ENCODE results near the gene ADAMTS15. TPM values are rescaled to one million over a fixed set of nuclear protein-coding genes. Genes with fewer than 3 reads are reported as not detected.
A peak's percentile ranks its signal among the peaks of the same experiment; 100 is the strongest.

ADAMTS15 gene
- total and polyA plus RNA-seq, 4 donors: 1.9 to 16.0 (median 6.3) TPM

DNA sequence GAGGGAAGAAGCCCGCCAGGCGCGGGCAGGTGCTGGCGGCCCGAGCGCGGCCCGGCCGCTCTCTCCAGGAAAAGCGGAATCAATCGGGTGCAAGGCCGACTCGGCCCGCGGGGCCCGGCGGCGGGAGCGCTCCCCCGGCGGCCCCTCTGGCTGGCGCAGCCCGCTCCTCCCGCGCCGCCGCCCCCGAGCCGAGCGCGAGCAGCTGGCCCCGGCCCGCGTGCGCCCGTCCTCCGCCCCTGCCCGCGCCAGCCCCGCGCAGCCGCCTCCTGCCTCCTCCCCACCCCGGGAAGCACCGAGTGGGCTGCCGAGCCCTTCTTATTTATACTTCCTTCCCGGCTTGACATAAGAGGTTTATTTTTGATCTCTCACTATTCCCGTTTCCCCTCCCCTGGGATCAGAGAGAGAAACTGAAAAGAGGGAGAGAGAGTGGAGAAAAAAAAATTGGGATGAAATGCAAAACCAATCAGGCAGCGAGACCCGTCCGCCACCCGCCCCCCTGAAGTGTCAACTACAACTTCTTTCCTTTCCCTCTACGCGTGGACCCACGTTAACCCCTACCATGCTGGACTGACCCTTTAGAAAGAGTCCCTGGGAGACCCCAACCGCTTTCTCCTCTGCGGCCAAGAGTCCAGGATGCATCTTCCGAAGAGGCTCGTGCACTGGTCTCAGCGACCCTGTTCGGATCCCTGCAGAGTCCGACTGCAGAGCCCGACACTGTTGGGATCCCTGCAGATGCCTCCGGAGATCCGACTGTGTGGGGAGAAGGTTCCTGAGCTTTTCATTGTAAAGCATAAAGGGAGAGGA lies 19.9 kb upstream of the ADAMTS15 start, which contains the start of gene ADAMTS8:
Gene ADAMTS8 (minus strand): TSS at position 294 of the 804 bp plus-strand sequence. CDS start 323 bp downstream, outside the sequence.
- ATAC-seq (ENCODE audit: low FRiP score): no peak
- Histone ChIP-seq H3K36me3 (ENCODE audit: control insufficient read depth in 1 of 2, insufficient read depth in 2 of 2, low read length in 1 of 2) (no peaks in the 10 kb centered on the region), H3K27ac (ENCODE audit: low read depth in 1 of 2, low read length in 2 of 2) (no peak within 1 kb of the TSS), H3K4me3 (ENCODE audit: low read length in 2 of 2) (peak within 1 kb of the TSS; percentile 66 to 70), H3K9me3 (ENCODE audit: control insufficient read depth, low read length) (no peaks in the 10 kb centered on the region), H3K27me3 (ENCODE audit: control insufficient read depth in 1 of 2, insufficient read depth in 2 of 2, low read length in 1 of 2) (no peaks in the 10 kb centered on the region), H3K4me1 (ENCODE audit: control insufficient read depth in 1 of 2, insufficient read depth in 2 of 2, low read length in 2 of 2) (no peaks in the 10 kb centered on the region)
- no peak for DNase-seq
- WGBS, 2 donors: 2 to 5% methylated on average over 22 to 64 of the region's 64 CpGs
- intact Hi-C loops (cut with DNase I): loop anchor here (2.0 to 5.0 kb wide), 4 partner anchors 36 to 489 kb away; partner anchors contain the start of gene SNX19 (in 1 of the 2)

DNA sequence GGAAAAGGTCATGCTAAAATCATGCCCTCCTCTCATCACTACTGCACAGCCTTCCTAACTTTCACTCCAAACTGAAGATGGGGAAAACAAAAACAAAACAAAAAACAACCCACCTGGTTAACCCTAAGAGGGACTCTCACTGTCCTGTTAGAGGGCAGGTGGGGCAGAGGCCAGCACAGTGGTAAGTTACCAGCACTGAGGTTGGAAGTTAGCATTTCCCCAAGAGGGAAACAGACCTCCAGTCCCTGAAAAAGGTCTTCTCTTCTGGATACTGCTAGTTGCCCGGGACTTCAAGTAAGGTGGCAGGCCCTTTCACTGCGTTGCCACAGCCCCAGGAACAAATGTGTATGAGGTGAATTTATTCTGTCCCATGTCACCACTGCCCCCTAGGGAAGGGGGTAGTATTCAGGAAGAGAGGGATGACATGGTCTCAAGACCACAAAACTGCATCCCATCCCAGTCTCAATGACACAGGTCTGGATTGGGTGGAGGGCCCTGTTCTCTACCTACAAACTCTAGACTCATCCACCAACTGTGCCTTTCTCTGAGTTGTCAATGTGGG lies 19.2 kb upstream of the ADAMTS15 start:
- intact Hi-C loops (cut with DNase I): loop anchor here (2.0 to 5.0 kb wide), 4 partner anchors 37 to 488 kb away; partner anchors contain the start of gene SNX19 (in 1 of the 2)
- WGBS, 2 donors: 69 to 78% methylated on average over 2 of the region's 2 CpGs
- Histone ChIP-seq H3K27me3 (ENCODE audit: control insufficient read depth in 1 of 2, insufficient read depth in 2 of 2, low read length in 1 of 2) (no peaks in the 10 kb centered on the region), H3K36me3 (ENCODE audit: control insufficient read depth in 1 of 2, insufficient read depth in 2 of 2, low read length in 1 of 2) (no peaks in the 10 kb centered on the region), H3K4me3 (ENCODE audit: low read length in 2 of 2) (no peak overlapping the region), H3K4me1 (ENCODE audit: control insufficient read depth in 1 of 2, insufficient read depth in 2 of 2, low read length in 2 of 2) (no peaks in the 10 kb centered on the region), H3K27ac (ENCODE audit: low read depth in 1 of 2, low read length in 2 of 2) (no peak overlapping the region), H3K9me3 (ENCODE audit: control insufficient read depth, low read length) (no peaks in the 10 kb centered on the region)
- ATAC-seq (ENCODE audit: low FRiP score) (no peak), DNase-seq (no peak)

DNA sequence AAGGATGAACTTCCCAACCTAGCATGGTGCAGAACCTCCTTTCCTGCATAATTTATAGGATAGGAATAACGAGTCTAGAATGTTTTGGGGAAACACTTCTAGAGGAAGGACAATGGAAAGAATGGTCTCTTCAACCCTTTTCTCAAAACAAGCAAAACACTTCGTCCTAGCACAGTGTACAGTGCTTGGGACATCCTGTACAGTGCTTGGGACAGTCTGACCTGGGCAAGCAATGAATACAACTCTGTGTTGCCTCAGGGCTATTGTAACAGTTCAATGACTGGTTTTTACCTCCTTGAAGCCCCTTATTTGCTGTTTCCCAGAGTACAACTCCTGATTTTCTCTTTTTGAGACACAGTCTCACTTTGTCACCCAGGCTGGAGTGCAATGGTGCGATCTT lies 18.5 kb upstream of the ADAMTS15 start:
- 64 to 73% methylated on average over 3 of the region's 3 CpGs for WGBS, 2 donors
- ATAC-seq (ENCODE audit: low FRiP score) (no peak), DNase-seq (no peak)
- no peak overlapping the region for H3K27ac ChIP-seq (ENCODE audit: low read depth in 1 of 2, low read length in 2 of 2)
- H3K4me1 ChIP-seq (ENCODE audit: control insufficient read depth in 1 of 2, insufficient read depth in 2 of 2, low read length in 2 of 2): no peaks in the 10 kb centered on the region
- H3K4me3 ChIP-seq (ENCODE audit: low read length in 2 of 2): no peak overlapping the region
- H3K27me3 ChIP-seq (ENCODE audit: control insufficient read depth in 1 of 2, insufficient read depth in 2 of 2, low read length in 1 of 2): no peaks in the 10 kb centered on the region
- H3K36me3 ChIP-seq (ENCODE audit: control insufficient read depth in 1 of 2, insufficient read depth in 2 of 2, low read length in 1 of 2): no peaks in the 10 kb centered on the region
- no peaks in the 10 kb centered on the region for H3K9me3 ChIP-seq (ENCODE audit: control insufficient read depth, low read length)
- intact Hi-C loops (cut with DNase I): loop anchor here (2.0 to 5.0 kb wide), 5 partner anchors 38 to 487 kb away; partner anchors contain the start of gene SNX19 (in 1 of the 2)

DNA sequence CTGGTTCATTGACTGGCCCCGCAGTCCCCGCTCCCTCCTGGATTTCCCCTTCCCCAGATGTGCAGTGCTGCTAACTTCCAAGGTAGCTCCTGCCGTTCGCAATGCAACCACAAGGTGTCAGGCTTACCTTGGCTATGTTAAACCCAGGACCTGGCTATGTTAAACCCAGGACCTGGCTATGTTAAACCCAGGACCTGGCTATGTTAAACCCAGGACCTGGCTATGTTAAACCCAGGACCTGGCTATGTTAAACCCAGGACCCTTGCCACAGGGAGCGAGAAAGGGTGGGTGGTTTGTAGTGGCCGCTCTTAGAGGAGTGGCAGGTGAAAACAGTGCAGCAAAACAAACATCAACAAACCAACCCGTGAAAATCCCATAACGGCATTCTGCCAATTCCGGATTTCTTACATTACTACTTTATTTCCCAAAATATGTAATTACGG lies 17.1 kb upstream of the ADAMTS15 start:
- WGBS, 2 donors: 0 to 3% methylated on average over 10 of the region's 10 CpGs

DNA sequence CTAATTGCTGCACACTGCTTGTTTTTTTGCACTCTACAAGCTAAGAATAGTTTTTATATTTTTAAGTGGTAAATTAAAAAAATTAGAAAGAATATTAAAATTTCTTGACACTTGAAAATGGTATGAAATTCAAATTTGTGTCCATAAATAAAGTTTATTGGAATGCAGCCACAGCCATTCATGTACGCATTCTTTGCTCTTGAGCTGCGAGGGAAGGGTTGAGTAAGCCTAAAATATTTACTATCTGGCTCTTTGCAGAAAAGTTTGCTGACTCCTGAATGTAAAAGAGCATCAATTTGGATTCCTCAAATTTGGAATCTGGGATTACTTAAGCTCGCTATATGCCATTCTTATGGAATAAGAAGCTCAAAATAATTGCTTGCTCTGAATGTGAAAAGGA lies 16.6 kb upstream of the ADAMTS15 start:
- Histone ChIP-seq H3K27me3 (ENCODE audit: control insufficient read depth in 1 of 2, insufficient read depth in 2 of 2, low read length in 1 of 2) (no peaks in the 10 kb centered on the region), H3K27ac (ENCODE audit: low read depth in 1 of 2, low read length in 2 of 2) (no peak overlapping the region), H3K4me3 (ENCODE audit: low read length in 2 of 2) (no peak overlapping the region), H3K36me3 (ENCODE audit: control insufficient read depth in 1 of 2, insufficient read depth in 2 of 2, low read length in 1 of 2) (no peaks in the 10 kb centered on the region), H3K9me3 (ENCODE audit: control insufficient read depth, low read length) (no peaks in the 10 kb centered on the region), H3K4me1 (ENCODE audit: control insufficient read depth in 1 of 2, insufficient read depth in 2 of 2, low read length in 2 of 2) (no peaks in the 10 kb centered on the region)
- intact Hi-C loops (cut with DNase I): loop anchor here in 1 of 2 donors (2.0 kb wide), 1 partner anchor 219 kb away; no protein-coding TSS in a partner anchor
- whole genome bisulfite sequencing, 2 donors: 29 to 34% methylated on average over 3 of the region's 3 CpGs
- DNase-seq (no peak), ATAC-seq (ENCODE audit: low FRiP score) (no peak)

More for the DNA sequence above, 17.1 kb upstream of the ADAMTS15 start:
- intact Hi-C loops (cut with DNase I): loop anchor here in 1 of 2 donors (2.0 kb wide), 1 partner anchor 219 kb away; no protein-coding TSS in a partner anchor
- Histone ChIP-seq H3K9me3 (ENCODE audit: control insufficient read depth, low read length) (no peaks in the 10 kb centered on the region), H3K4me1 (ENCODE audit: control insufficient read depth in 1 of 2, insufficient read depth in 2 of 2, low read length in 2 of 2) (no peaks in the 10 kb centered on the region), H3K27me3 (ENCODE audit: control insufficient read depth in 1 of 2, insufficient read depth in 2 of 2, low read length in 1 of 2) (no peaks in the 10 kb centered on the region), H3K27ac (ENCODE audit: low read depth in 1 of 2, low read length in 2 of 2) (no peak overlapping the region), H3K36me3 (ENCODE audit: control insufficient read depth in 1 of 2, insufficient read depth in 2 of 2, low read length in 1 of 2) (no peaks in the 10 kb centered on the region), H3K4me3 (ENCODE audit: low read length in 2 of 2) (no peak overlapping the region)
- ATAC-seq (ENCODE audit: low FRiP score) (peak; percentile 51), DNase-seq (peak; percentile 78 to 88)

DNA sequence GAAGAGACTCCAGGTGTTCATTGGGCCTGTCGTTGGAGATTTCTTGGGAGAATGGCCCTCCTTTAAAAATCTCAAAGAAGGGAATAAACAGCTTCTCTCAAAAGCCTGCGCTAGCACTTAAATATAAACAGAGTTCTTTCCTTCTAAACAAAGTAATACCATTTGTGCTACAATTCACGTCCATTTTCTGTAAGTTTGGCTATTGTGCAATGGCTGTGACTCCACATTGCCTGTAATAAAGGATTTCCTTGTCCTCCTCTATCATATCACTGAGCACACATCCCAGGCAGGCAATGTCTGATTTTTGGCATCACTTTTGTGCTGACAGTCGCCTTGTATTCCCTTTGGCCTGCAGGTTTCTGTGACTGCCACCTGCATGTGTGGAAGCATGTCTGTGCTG lies 15.1 kb upstream of the ADAMTS15 start:
- intact Hi-C loops (cut with DNase I): no loop called here
- Histone ChIP-seq H3K4me3 (ENCODE audit: low read length in 2 of 2) (no peak overlapping the region), H3K36me3 (ENCODE audit: control insufficient read depth in 1 of 2, insufficient read depth in 2 of 2, low read length in 1 of 2) (no peaks in the 10 kb centered on the region), H3K27ac (ENCODE audit: low read depth in 1 of 2, low read length in 2 of 2) (no peak overlapping the region), H3K9me3 (ENCODE audit: control insufficient read depth, low read length) (no peaks in the 10 kb centered on the region), H3K4me1 (ENCODE audit: control insufficient read depth in 1 of 2, insufficient read depth in 2 of 2, low read length in 2 of 2) (no peaks in the 10 kb centered on the region), H3K27me3 (ENCODE audit: control insufficient read depth in 1 of 2, insufficient read depth in 2 of 2, low read length in 1 of 2) (no peaks in the 10 kb centered on the region)
- DNase-seq (no peak), ATAC-seq (ENCODE audit: low FRiP score) (no peak)
- 86% methylated on average over 4 of the region's 4 CpGs for WGBS, 2 donors

DNA sequence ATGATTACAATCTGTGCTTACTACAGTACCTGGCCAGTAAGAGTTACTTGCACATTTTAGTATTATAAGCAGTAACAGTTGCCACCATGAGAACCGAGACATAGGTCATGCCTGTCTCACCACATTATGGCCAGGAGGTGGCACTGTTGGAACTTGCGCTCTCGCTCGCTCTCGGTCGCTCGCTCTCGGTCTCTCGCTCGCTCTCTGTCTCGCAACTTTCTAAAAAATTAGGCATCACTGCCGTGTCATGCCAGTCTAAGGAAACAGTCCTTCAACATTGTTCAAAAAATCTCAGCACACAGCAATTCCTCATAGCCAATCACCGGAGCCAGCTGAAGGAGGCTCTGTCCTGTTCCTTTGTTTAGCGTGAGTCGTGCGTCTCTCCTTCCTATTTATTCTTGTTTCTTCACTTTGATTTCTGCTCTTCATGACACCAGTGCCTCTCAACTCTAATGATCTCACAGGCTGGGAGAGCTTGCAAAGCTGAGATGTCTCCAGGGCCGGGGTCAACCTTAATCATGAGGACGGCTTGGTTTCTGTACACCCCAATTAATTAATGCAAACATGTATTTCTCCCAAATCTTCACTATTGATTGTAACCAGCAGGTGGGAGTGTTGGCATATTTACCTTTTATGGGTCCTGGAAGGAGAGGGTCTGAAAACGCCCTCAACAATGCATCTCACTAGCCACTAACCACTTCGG lies 13.8 kb upstream of the ADAMTS15 start:
- 0 to 2% methylated on average over 20 of the region's 20 CpGs for WGBS, 2 donors
- Histone ChIP-seq H3K27ac (ENCODE audit: low read depth in 1 of 2, low read length in 2 of 2) (peak overlapping the region in 1 of 2 donors; percentile 81), H3K4me1 (ENCODE audit: control insufficient read depth in 1 of 2, insufficient read depth in 2 of 2, low read length in 2 of 2) (no peaks in the 10 kb centered on the region), H3K4me3 (ENCODE audit: low read length in 2 of 2) (peak overlapping the region; percentile 33 to 82), H3K36me3 (ENCODE audit: control insufficient read depth in 1 of 2, insufficient read depth in 2 of 2, low read length in 1 of 2) (no peaks in the 10 kb centered on the region), H3K9me3 (ENCODE audit: control insufficient read depth, low read length) (no peaks in the 10 kb centered on the region), H3K27me3 (ENCODE audit: control insufficient read depth in 1 of 2, insufficient read depth in 2 of 2, low read length in 1 of 2) (no peaks in the 10 kb centered on the region)
- ATAC-seq (ENCODE audit: low FRiP score) (peak; percentile 94), DNase-seq (peak; percentile 84 to 87)
- intact Hi-C loops (cut with DNase I): loop anchor here (1.0 to 2.0 kb wide), 5 partner anchors 392 to 460 kb away; no protein-coding TSS in a partner anchor

DNA sequence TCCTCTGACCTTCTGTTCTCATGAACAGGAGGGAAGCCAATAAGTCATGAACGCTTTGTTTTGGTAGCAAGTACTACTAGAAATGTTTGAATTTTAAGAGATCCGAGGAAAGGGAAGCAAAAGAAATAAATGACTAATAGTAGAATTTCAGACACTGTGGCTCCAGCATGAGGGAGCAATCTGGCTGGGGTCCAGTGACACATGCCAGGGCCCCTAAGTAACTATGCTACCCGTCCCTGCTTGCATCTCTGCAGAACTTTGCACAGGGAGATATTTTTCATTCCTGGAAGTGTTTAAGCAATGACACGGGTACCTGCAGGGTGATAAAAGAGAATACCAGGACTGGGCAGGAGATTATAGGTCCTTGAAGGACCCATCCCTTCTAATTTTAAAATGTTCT lies 12.8 kb upstream of the ADAMTS15 start:
- no peak for ATAC-seq (ENCODE audit: low FRiP score)
- intact Hi-C loops (cut with DNase I): loop anchor here (1.0 to 2.0 kb wide), 3 partner anchors 391 to 459 kb away; no protein-coding TSS in a partner anchor
- Histone ChIP-seq H3K36me3 (ENCODE audit: control insufficient read depth in 1 of 2, insufficient read depth in 2 of 2, low read length in 1 of 2) (no peaks in the 10 kb centered on the region), H3K9me3 (ENCODE audit: control insufficient read depth, low read length) (no peaks in the 10 kb centered on the region), H3K27ac (ENCODE audit: low read depth in 1 of 2, low read length in 2 of 2) (no peak overlapping the region), H3K27me3 (ENCODE audit: control insufficient read depth in 1 of 2, insufficient read depth in 2 of 2, low read length in 1 of 2) (no peaks in the 10 kb centered on the region), H3K4me3 (ENCODE audit: low read length in 2 of 2) (no peak overlapping the region), H3K4me1 (ENCODE audit: control insufficient read depth in 1 of 2, insufficient read depth in 2 of 2, low read length in 2 of 2) (no peaks in the 10 kb centered on the region)
- no peak for DNase-seq
- WGBS, 2 donors: 21 to 28% methylated on average over 4 of the region's 4 CpGs

All from aorta (tissue), 5 donors.